Activated naive CD4-positive, alpha-beta T cell treated with anti-CD3 and anti-CD28 coated beads for 36 hours (primary cell): ENCODE results near the gene CFAP74. TPM values are rescaled to one million over a fixed set of nuclear protein-coding genes. Genes with fewer than 3 reads are reported as not detected.
"Not testable (repeated sequence)": the region's sequence is repeated elsewhere in the genome, so short reads cannot be mapped to it uniquely, and the experiment has no call there.

Experiments used
- CTCF ChIA-PET: fragments of 350-600 bp; sonication (Branson Sonifier 250); formaldehyde crosslinking; loops from one replicate; lab custom pipeline; 2021; ENCODE audit warnings: antibody characterized with exemption; lab: Charles Lee
- DNase-seq: peaks from one replicate; pipeline ENCODE4 v3.0.0-alpha.2; 2020
- H3K27ac Mint-ChIP-seq: one replicate; pipeline ENCODE4 v1.8.0; 2021; ENCODE audit warnings: mild to moderate bottlenecking, mixed read lengths
- H3K27me3 Mint-ChIP-seq: one replicate; pipeline ENCODE4 v1.8.0; 2021; ENCODE audit warnings: low read depth, mixed read lengths
- H3K36me3 Mint-ChIP-seq: one replicate; pipeline ENCODE4 v1.8.0; 2021; ENCODE audit warnings: low read depth, mixed read lengths
- H3K4me1 Mint-ChIP-seq: one replicate; pipeline ENCODE4 v1.8.0; 2021; ENCODE audit warnings: low read depth, mixed read lengths
- H3K4me3 Mint-ChIP-seq: one replicate; pipeline ENCODE4 v1.8.0; 2021; ENCODE audit warnings: mild to moderate bottlenecking, moderate library complexity, mixed read lengths
- H3K9me3 Mint-ChIP-seq: one replicate; pipeline ENCODE4 v1.8.0; 2021; ENCODE audit warnings: mixed read lengths
- intact Hi-C: fragments of 100-400 bp; cut with micrococcal nuclease; formaldehyde crosslinking; loops from one replicate; pipeline ENCODE4 v1.15.1; 2023
- total RNA-seq, 2 experiments: library from RNA; stranded (reverse); gene quantifications; one replicate each; pipeline ENCODE4 v1.2.3, GENCODE V29; 2021

Gene CFAP74
- total RNA-seq, 2 experiments from 2014 or later: not detected

- no peak overlapping the region for H3K4me3 Mint-ChIP-seq
- no peaks in the 10 kb centered on the region for H3K4me1 Mint-ChIP-seq
- no peak for DNase-seq
- intact Hi-C loops: no loop called here
- peaks cover 16% of the 10 kb centered on the region for H3K9me3 Mint-ChIP-seq
- no peak overlapping the region for H3K27ac Mint-ChIP-seq
- H3K36me3 Mint-ChIP-seq: no peaks in the 10 kb centered on the region
- CTCF ChIA-PET: no interaction called here
- H3K27me3 Mint-ChIP-seq: no peaks in the 10 kb centered on the region
Observed at GRCh38 chr1:1937549-1938275, 65.9 kb downstream of the CFAP74 start.

GRCh38 chr1:1937061-1937460 lies 66.5 kb downstream of the CFAP74 start:
- intact Hi-C loops: no loop called here
- H3K9me3 Mint-ChIP-seq: peaks cover 16% of the 10 kb centered on the region
- H3K4me3 Mint-ChIP-seq: no peak overlapping the region
- H3K36me3 Mint-ChIP-seq: no peaks in the 10 kb centered on the region
- no peak for DNase-seq
- CTCF ChIA-PET: no interaction called here
- H3K27me3 Mint-ChIP-seq: no peaks in the 10 kb centered on the region
- no peak overlapping the region for H3K27ac Mint-ChIP-seq
- H3K4me1 Mint-ChIP-seq: no peaks in the 10 kb centered on the region

DNA sequence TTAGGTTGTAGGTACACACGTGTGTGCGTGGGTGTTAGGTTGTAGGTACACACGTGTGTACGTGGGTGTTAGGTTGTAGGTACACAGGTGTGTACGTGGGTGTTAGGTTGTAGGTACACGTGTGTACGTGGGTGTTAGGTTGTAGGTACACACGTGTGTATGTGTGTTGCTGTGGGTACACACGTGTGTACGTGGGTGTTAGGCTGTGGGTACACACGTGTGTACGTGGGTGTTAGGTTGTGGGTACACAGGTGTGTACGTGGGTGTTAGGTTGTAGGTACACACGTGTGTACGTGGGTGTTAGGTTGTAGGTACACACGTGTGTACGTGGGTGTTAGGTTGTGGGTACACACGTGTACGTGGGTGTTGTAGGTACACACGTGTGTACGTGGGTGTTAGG lies 68.7 kb downstream of the CFAP74 start:
- H3K9me3 Mint-ChIP-seq: peaks cover 16% of the 10 kb centered on the region
- CTCF ChIA-PET: interaction anchor here (0.5 kb wide), 1 partner anchor 103 kb away, joined by 3 read pairs; no protein-coding TSS in a partner anchor
- not testable (repeated sequence) for H3K4me1 Mint-ChIP-seq

GRCh38 chr1:1929639-1930545 lies 73.7 kb downstream of the CFAP74 start:
- H3K4me3 Mint-ChIP-seq: no peak overlapping the region
- H3K27me3 Mint-ChIP-seq: no peaks in the 10 kb centered on the region
- DNase-seq: no peak
- intact Hi-C loops: no loop called here
- H3K27ac Mint-ChIP-seq: no peak overlapping the region
- H3K4me1 Mint-ChIP-seq: no peaks in the 10 kb centered on the region
- CTCF ChIA-PET: no interaction called here
- H3K9me3 Mint-ChIP-seq: peaks cover 10% of the 10 kb centered on the region
- no peaks in the 10 kb centered on the region for H3K36me3 Mint-ChIP-seq

More for the DNA sequence above, 68.7 kb downstream of the CFAP74 start:
- H3K27ac Mint-ChIP-seq, DNase-seq, H3K4me3 Mint-ChIP-seq, H3K36me3 Mint-ChIP-seq, H3K27me3 Mint-ChIP-seq, intact Hi-C loops: not testable (repeated sequence)

DNA sequence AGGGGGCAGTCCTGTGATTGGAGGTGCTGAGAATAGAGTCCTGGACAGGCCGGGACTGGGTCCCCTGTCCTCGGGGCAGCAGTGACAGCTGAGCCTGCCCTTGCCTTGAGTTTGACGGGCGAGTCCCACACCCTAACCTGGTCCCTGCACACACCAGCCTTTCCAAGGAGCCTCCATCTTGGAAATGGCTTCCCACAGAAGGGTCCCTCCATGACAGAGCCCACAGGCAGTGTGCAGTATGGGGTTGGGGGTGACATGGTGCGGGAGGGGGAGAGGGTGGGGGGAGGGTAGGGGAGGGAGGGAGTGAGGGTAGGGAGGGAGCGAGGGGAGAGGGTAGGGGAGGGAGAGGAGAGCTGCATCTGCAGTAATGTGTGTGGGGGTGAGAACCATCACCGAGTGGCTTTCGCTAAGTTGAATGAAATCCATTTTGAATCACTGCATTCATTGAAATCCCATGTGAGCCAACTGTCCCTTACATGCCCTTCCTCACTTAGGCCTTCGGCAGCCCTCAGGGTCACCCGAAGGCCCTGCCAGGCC lies 74.4 kb downstream of the CFAP74 start:
- no peak overlapping the region for H3K27ac Mint-ChIP-seq
- no peaks in the 10 kb centered on the region for H3K36me3 Mint-ChIP-seq
- CTCF ChIA-PET: no interaction called here
- peaks cover 3% of the 10 kb centered on the region for H3K9me3 Mint-ChIP-seq
- H3K4me3 Mint-ChIP-seq: no peak overlapping the region
- no peak for DNase-seq
- H3K27me3 Mint-ChIP-seq: no peaks in the 10 kb centered on the region
- intact Hi-C loops: no loop called here
- no peaks in the 10 kb centered on the region for H3K4me1 Mint-ChIP-seq

GRCh38 chr1:1928231-1929101 lies 75.1 kb downstream of the CFAP74 start:
- Mint-ChIP-seq H3K9me3 (no peaks in the 10 kb centered on the region), H3K27ac (no peak overlapping the region), H3K4me1 (no peaks in the 10 kb centered on the region), H3K36me3 (no peaks in the 10 kb centered on the region), H3K4me3 (no peak overlapping the region), H3K27me3 (no peaks in the 10 kb centered on the region)
- CTCF ChIA-PET: no interaction called here
- DNase-seq: no peak
- intact Hi-C loops: no loop called here

DNA sequence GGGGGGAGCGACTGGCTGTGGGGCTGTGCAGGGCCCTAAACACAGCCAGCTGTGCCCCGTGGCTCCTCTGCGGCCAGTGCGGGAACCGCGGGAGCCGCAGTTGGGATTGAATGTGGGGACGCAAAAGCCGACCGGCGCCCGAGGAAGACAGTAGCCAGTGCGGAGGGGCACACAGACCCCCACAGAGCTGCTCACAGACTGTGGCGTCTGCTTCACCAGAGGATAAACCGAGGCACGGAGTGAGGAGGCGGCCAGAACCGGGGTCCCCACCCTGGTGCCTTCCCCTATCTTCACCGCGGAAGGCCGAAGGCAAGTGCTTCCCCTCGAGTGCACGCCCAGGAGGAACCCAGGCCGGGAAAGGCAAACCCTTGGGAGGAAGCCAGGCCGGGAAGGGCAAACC lies 75.8 kb downstream of the CFAP74 start:
- intact Hi-C loops: no loop called here
- H3K9me3 Mint-ChIP-seq: no peaks in the 10 kb centered on the region
- no peak for DNase-seq
- no peaks in the 10 kb centered on the region for H3K4me1 Mint-ChIP-seq
- H3K27ac Mint-ChIP-seq: no peak overlapping the region
- no peaks in the 10 kb centered on the region for H3K27me3 Mint-ChIP-seq
- H3K4me3 Mint-ChIP-seq: no peak overlapping the region
- CTCF ChIA-PET: no interaction called here
- H3K36me3 Mint-ChIP-seq: no peaks in the 10 kb centered on the region

DNA sequence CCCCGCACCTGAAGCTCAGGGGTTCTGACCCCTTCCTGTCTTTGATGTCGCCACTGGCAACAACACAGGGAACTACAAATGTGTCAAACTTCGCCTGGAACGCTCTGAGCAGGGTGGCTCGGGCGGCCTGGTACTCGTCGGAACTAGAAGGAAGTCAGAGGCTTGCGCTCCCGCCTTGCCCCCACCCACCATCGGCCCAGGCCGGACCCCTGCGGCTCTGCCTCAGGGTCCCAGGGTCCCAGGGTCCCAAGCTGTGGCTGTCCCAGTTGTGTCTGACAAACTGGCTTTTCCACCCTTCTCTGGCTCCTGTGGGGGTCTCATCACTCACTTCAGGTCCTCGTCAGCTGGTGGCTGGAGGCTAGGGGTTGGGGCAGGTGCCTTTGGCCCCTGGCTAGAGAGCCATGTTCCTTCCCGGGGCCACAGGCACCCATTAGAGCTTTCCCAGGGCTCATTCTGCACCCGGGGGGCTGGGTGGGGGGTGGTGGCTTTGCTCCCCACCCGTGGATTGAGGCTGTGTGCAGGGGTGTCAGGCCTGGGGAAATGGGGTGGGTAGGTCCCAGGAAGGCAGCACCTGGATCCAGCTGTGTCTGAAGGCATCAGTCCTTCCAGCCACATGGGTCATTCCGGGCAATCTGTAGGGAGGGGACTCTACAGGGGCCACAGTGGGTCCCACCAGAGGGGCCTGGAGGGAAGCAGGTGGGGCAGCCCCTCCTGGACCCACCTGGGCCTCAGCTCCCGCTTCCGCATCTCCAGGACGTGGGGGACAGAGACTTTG lies 76.5 kb downstream of the CFAP74 start:
- H3K4me1 Mint-ChIP-seq: no peaks in the 10 kb centered on the region
- no peak overlapping the region for H3K27ac Mint-ChIP-seq
- no peaks in the 10 kb centered on the region for H3K27me3 Mint-ChIP-seq
- no peaks in the 10 kb centered on the region for H3K36me3 Mint-ChIP-seq
- no peaks in the 10 kb centered on the region for H3K9me3 Mint-ChIP-seq
- no peak overlapping the region for H3K4me3 Mint-ChIP-seq
- DNase-seq: no peak
- CTCF ChIA-PET: no interaction called here
- intact Hi-C loops: no loop called here

GRCh38 chr1:1926346-1926811 lies 77.2 kb downstream of the CFAP74 start:
- Mint-ChIP-seq H3K4me1 (no peaks in the 10 kb centered on the region), H3K36me3 (no peaks in the 10 kb centered on the region), H3K9me3 (no peaks in the 10 kb centered on the region), H3K27ac (no peak overlapping the region), H3K27me3 (no peaks in the 10 kb centered on the region), H3K4me3 (no peak overlapping the region)
- CTCF ChIA-PET: no interaction called here
- intact Hi-C loops: no loop called here
- DNase-seq: no peak

GRCh38 chr1:1925437-1926345 lies 77.9 kb downstream of the CFAP74 start:
- Mint-ChIP-seq H3K4me1 (no peaks in the 10 kb centered on the region), H3K4me3 (no peak overlapping the region), H3K36me3 (no peaks in the 10 kb centered on the region), H3K27ac (no peak overlapping the region), H3K27me3 (no peaks in the 10 kb centered on the region), H3K9me3 (no peaks in the 10 kb centered on the region)
- CTCF ChIA-PET: no interaction called here
- intact Hi-C loops: no loop called here
- no peak for DNase-seq

DNA sequence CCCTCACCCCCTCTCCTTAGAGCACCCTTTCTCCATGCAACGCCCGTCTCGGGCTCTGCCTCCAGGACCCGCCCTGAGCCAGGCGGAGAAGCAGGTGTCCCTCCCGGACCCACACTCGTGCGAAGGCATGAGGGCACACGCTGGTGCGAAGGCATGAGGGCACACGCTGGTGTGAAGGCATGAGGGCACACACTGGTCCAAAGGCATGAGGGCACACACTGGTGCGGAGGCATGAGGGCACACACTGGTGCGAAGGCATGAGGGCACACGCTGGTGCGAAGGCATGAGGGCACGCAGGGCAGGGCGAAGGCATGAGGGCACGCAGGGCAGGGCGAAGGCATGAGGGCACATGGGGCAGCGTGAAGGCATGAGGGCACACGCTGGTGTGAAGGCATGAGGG lies 78.7 kb downstream of the CFAP74 start:
- DNase-seq: no peak
- no peaks in the 10 kb centered on the region for H3K9me3 Mint-ChIP-seq
- CTCF ChIA-PET: no interaction called here
- H3K27me3 Mint-ChIP-seq: no peaks in the 10 kb centered on the region
- intact Hi-C loops: no loop called here
- no peak overlapping the region for H3K27ac Mint-ChIP-seq
- H3K4me3 Mint-ChIP-seq: no peak overlapping the region
- no peaks in the 10 kb centered on the region for H3K36me3 Mint-ChIP-seq
- no peaks in the 10 kb centered on the region for H3K4me1 Mint-ChIP-seq
